ENCODE results near the gene RNF151. TPM values are rescaled to one million over a fixed set of nuclear protein-coding genes. Genes with fewer than 3 reads are reported as not detected.

The RNF151 gene
- total RNA-seq, 2 experiments from 2014 or later = not detected

DNA sequence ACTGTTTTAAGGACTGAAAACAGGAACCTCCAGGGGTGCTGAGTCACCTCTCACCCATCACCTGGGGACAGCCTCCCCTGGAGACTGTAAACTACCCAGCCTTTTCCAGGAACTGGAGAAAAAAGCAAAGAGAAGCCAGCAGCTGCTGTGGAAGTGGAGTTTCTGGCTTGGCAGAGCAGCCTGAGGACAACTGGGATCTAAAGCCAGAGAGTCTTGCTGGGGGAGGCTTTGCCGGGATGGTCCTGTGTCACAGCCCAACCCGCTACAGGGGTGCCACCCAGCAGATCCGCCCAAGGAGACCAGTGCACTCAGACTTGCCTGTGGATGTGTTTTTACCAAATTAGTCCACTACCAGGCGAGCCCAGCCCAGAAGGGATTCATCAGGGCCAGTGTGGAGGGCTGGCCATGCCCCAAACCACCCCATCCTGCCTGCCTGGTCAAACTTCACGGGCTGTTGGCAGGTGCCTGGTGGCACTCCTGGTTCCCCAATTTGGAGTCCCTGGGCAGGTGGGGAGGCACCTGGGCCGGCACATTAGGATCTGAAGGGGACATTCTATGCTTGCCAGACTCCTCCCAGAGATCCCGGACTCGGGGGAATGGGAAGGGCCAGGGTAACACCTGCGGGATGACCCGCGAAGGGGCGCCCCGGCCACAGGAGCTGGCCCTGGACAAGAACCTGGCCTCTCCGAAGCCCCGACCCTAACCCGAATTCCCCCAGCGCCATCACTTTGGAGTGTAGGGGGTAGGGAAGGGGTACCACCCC, 24.4 kb upstream of the RNF151 start:
- H3K27ac Mint-ChIP-seq = peak overlapping the region; percentile 70
- peaks cover 27% of the 10 kb centered on the region for H3K4me1 Mint-ChIP-seq
- CTCF ChIA-PET = interaction anchor here (1.9 kb wide), 1 partner anchor 23 kb away, joined by 10 read pairs; the partner anchor contains the start of gene RPS2
- H3K9me3 Mint-ChIP-seq = no peaks in the 10 kb centered on the region
- DNase-seq = peak; percentile 29
- peaks cover 8% of the 10 kb centered on the region for H3K36me3 Mint-ChIP-seq (ENCODE audit: low read depth)
- H3K27me3 Mint-ChIP-seq = no peaks in the 10 kb centered on the region
- peak overlapping the region; percentile 84 for H3K4me3 Mint-ChIP-seq
- POLR2A ChIA-PET = interaction anchor here (0.8 to 3.3 kb wide), 4 partner anchors 11 to 29 kb away, joined by 3 to 15 read pairs (median 10); partner anchors contain the start of genes RPL3L, RPS2 and TBL3

DNA sequence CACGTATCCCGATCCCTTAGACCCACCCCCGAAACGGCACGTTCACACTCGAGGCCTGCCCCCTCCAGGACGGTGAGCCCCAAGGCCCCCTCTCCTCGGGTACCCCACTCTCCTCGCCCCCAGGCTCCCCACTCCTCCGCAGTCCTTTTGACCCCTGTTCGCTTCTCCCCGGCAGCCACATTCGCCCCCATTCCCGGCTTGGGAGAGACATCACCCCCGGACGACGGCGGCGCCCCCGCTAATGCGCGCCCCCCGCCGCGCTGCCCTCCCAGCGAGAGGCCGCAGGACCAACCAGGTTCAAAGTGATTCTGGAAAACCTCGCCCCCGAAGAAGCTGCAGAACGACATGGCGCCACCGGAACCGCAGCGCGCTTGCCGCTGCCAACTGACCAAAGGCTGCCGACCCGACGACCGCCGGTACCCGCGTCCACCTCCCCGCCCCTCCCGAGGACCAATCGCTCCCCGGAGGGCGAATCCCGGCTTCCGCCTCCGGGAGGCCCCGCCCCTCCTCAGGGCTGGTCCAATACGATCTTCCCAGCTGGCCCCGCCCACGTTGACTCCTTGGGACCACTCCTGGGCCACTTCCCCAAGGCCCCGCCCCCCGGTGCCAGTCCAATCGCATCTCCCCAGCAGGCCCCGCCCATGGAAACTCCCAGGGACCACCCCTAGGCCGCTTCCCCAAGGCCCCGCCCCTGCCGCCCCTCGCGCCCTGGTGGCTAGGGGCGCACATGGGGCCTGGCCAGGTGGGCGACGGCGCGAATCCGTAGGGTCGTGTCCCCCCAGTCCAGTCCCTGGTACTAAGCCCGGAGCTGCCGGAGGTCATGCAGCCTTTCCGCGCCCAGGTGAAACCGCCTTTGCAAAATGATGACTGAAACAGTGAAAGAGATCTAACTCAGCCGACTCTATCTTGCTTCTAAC, 23.6 kb upstream of the RNF151 start, which contains the start of gene MSRB1:
MSRB1 (minus strand) TSS at position 390 of the 917 bp plus-strand sequence; CDS start at position 347, 43 bp downstream.
- Mint-ChIP-seq H3K27me3 (no peaks in the 10 kb centered on the region), H3K27ac (peak within 1 kb of the TSS; percentile 70), H3K4me1 (peaks cover 27% of the 10 kb centered on the region), H3K36me3 (ENCODE audit: low read depth) (peaks cover 6% of the 10 kb centered on the region), H3K9me3 (no peaks in the 10 kb centered on the region), H3K4me3 (peak within 1 kb of the TSS; percentile 84)
- CTCF ChIA-PET = interaction anchor here (1.0 to 2.0 kb wide), 8 partner anchors 14 to 171 kb away, joined by 3 to 10 read pairs (median 4); partner anchors contain the start of genes EME2, MRPS34, NOXO1 and RPS2
- POLR2A ChIA-PET = interaction anchor here (0.6 to 2.7 kb wide), 12 partner anchors 10 to 237 kb away, joined by 3 to 32 read pairs (median 4); partner anchors contain the start of genes FAHD1, HAGH, MAPK8IP3 and NUBP2
- DNase-seq = peak; percentile 100

DNA sequence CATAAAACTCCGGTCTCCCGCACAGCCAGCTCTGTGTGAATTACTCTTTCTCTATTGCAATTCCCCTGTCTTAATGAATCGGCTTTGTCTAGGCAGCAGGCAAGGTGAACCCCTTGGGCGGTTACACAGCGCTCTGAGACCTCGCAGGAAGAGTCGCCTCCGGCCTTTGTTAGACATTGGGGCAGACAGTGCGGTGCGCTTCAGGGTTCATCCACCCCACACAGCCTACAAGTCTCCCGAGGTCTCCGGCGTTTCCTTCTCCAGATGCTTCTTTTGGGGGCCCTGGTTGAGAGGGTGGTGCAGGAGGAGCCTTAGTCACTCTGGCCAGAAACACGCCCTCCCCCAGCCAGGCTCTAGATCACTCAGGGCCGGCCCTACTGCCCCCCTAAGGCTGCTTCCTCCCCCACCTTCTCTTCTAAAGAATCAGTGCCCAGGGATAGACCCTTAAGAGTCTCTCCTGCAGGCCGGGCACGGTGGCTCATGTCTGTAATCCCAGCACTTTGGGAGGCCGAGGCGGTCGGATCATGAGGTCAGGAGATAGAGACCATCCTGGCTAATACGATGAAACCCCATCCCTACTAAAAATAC, 21.9 kb upstream of the RNF151 start:
- no peaks in the 10 kb centered on the region for H3K27me3 Mint-ChIP-seq
- CTCF ChIA-PET = interaction anchor here (0.5 to 2.0 kb wide), 4 partner anchors 12 to 1762 kb away, joined by 3 to 9 read pairs (median 3); partner anchors contain the start of gene TBL3
- POLR2A ChIA-PET = interaction anchor here (1.2 to 2.7 kb wide), 5 partner anchors 9 to 20 kb away, joined by 3 to 32 read pairs (median 13); partner anchors contain the start of genes RPL3L and RPS2
- H3K9me3 Mint-ChIP-seq = no peaks in the 10 kb centered on the region
- peaks cover 27% of the 10 kb centered on the region for H3K4me1 Mint-ChIP-seq
- no peak overlapping the region for H3K27ac Mint-ChIP-seq
- DNase-seq = no peak
- H3K36me3 Mint-ChIP-seq (ENCODE audit: low read depth) = no peaks in the 10 kb centered on the region
- H3K4me3 Mint-ChIP-seq = peak overlapping the region; percentile 84

DNA sequence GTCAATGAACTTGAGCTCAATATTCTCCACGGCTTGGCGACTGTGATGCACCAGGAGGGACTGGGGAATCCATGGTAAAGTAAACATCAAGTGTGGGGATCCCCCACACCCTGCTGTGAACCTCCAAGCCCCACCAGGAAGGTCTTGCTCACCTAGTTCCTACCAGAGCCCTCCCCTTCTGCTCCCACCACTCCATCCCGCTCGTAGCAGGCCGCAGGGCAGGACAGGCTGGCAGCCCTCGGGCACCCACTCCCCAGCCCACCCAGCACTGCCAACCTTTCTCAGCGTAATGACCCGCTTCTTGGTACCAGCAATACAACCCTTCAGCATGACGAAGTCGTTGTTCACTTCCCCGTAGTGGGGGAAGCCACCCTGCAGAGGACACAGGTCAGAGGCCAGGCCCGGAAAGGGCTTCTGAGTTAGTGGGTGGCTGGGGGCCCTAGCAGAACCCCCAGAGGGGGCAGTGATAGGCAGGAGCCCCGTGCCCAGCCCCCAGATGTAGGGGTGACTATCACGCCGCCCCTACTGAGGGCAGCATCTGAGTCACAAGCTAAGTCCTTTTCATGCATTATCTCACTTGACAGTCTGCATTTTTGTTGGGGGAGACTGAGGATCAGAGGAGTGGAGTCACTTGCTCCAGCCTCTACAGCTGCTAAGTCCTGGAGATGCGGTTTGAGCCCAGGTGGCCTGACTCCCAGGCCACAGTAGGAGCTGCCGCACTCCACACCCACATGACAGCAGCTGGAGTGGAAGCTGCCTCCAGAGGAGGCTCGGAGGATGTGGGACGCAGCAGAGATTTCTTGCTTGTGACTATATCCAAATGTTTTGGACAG, 20.9 kb upstream of the RNF151 start:
- no peak overlapping the region for H3K27ac Mint-ChIP-seq
- POLR2A ChIA-PET = interaction anchor here (0.8 to 2.2 kb wide), 4 partner anchors 15 to 209 kb away, joined by 3 to 9 read pairs (median 3); partner anchors contain the start of genes RPS2 and TRAF7
- DNase-seq = no peak
- no peaks in the 10 kb centered on the region for H3K9me3 Mint-ChIP-seq
- CTCF ChIA-PET = interaction anchor here (0.6 kb wide), 1 partner anchor 809 kb away, joined by 3 read pairs; no protein-coding TSS in a partner anchor
- no peaks in the 10 kb centered on the region for H3K36me3 Mint-ChIP-seq (ENCODE audit: low read depth)
- H3K4me1 Mint-ChIP-seq = peaks cover 27% of the 10 kb centered on the region
- H3K27me3 Mint-ChIP-seq = no peaks in the 10 kb centered on the region
- no peak overlapping the region for H3K4me3 Mint-ChIP-seq

DNA sequence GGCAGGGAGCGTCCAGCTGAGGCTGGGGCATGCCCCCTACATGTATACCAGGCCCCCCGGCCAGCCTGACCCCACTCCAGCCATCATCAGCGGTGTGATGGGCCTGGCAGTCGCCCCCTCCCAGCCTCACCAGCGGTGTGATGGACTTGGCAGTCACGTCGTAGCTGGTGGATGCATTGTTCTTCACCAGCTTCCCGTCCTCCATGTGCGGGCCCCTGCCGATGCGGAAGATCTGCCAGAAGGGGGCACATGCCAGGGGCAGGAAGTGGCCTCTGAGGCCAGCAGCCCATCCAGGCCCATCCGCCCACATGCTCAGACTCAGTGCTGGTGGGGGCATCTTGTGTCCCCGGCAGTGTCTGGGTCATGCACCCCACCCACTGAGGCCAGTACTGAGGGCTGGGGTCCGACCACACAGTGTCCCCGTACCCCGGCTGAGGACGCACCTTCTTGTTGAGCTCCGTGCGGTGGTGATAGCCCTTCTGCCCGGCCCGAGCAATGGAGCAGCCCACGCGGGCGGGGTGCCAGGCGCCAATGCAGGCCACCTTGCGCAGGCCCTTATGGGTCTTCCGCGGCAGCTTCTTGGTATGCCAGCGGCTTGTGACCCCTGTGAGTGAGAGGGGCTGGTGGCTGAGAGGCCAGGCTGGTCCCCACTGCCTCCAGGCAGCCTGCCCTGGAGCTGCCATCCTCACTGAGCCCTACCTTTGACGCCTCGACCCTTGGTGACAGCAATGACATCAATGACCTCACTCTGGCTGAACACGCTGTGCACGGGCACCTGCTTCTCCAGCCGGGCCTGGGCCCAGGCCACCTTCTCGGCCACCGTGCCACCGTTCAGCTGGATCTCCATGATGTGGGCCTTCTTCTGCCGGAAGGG, 19.9 kb upstream of the RNF151 start:
- Mint-ChIP-seq H3K27ac (no peak overlapping the region), H3K36me3 (ENCODE audit: low read depth) (no peaks in the 10 kb centered on the region), H3K27me3 (no peaks in the 10 kb centered on the region), H3K4me1 (peaks cover 22% of the 10 kb centered on the region), H3K4me3 (no peak overlapping the region), H3K9me3 (no peaks in the 10 kb centered on the region)
- ChIA-PET CTCF (interaction anchor here (0.7 kb wide), 1 partner anchor 62 kb away, joined by 5 read pairs; no protein-coding TSS in a partner anchor), POLR2A (interaction anchor here (1.2 to 2.2 kb wide), 2 partner anchors 18 to 208 kb away, joined by 3 to 9 read pairs; partner anchors contain the start of genes RPS2 and TRAF7)
- no peak for DNase-seq

DNA sequence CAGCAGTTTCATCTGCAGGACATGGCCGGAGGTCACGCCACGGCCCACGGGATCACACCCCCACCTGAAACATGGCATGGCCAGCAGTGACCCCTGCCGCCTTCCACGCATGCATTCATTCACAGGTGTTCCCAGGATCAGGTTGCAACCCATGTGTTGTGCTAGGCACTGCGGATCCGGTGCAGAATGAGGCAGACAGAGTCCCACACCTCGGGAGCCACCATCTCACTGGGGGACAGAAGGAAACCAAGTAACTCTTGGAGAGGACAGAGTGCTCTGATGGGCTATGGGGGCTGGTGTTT, 19.3 kb upstream of the RNF151 start:
- H3K27me3 Mint-ChIP-seq = peaks cover 2% of the 10 kb centered on the region
- POLR2A ChIA-PET = no interaction called here
- DNase-seq = no peak
- peaks cover 16% of the 10 kb centered on the region for H3K4me1 Mint-ChIP-seq
- no peaks in the 10 kb centered on the region for H3K36me3 Mint-ChIP-seq (ENCODE audit: low read depth)
- no peak overlapping the region for H3K4me3 Mint-ChIP-seq
- no peak overlapping the region for H3K27ac Mint-ChIP-seq
- no peaks in the 10 kb centered on the region for H3K9me3 Mint-ChIP-seq
- CTCF ChIA-PET = interaction anchor here (0.6 to 0.7 kb wide), 2 partner anchors 61 to 64 kb away, joined by 3 to 5 read pairs; no protein-coding TSS in a partner anchor

DNA sequence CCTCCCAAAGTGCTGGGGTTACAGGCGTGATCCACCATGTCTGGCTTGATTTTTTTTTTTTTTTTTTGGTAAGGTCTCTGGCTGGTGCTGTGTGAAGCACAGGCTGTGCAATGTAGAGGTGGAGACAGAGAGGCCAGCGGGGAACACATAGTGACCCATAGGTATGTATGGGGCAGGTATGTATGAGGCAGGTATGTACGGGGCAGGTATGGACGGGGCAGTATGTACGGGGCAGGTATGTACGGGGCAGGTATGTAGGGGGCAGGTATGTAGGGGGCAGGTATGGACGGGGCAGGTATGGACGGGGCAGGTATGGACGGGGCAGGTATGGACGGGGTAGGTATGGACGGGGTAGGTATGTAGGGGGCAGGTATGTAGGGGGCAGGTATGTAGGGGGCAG, 17.1 kb upstream of the RNF151 start:
- Mint-ChIP-seq H3K27me3 (peaks cover 2% of the 10 kb centered on the region), H3K36me3 (ENCODE audit: low read depth) (no peaks in the 10 kb centered on the region), H3K4me3 (no peak overlapping the region), H3K4me1 (peaks cover 3% of the 10 kb centered on the region), H3K27ac (no peak overlapping the region), H3K9me3 (no peaks in the 10 kb centered on the region)
- ChIA-PET POLR2A (no interaction called here), CTCF (no interaction called here)
- DNase-seq = no peak

DNA sequence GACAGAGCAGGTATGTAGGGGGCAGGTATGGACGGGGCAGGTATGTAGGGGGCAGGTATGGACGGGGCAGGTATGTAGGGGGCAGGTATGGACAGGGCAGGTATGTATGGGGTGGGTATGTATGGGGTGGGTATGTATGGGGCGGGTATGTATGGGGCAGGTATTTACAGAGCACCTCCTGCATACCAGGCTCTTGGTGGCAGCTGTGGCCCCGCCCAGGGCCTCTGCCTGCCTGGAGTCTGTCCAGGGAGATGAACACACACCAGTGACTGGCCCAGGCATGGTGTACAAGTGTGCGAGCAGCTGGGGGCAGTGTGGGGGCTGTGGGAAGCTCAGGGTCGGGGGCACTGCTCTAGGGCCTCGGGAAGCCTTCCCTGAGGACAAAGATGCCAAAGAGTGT, 16.6 kb upstream of the RNF151 start:
- ChIA-PET POLR2A (no interaction called here), CTCF (no interaction called here)
- DNase-seq = no peak
- peaks cover 2% of the 10 kb centered on the region for H3K27me3 Mint-ChIP-seq
- no peaks in the 10 kb centered on the region for H3K4me1 Mint-ChIP-seq
- H3K4me3 Mint-ChIP-seq = no peak overlapping the region
- H3K9me3 Mint-ChIP-seq = no peaks in the 10 kb centered on the region
- H3K27ac Mint-ChIP-seq = no peak overlapping the region
- H3K36me3 Mint-ChIP-seq (ENCODE audit: low read depth) = no peaks in the 10 kb centered on the region

DNA sequence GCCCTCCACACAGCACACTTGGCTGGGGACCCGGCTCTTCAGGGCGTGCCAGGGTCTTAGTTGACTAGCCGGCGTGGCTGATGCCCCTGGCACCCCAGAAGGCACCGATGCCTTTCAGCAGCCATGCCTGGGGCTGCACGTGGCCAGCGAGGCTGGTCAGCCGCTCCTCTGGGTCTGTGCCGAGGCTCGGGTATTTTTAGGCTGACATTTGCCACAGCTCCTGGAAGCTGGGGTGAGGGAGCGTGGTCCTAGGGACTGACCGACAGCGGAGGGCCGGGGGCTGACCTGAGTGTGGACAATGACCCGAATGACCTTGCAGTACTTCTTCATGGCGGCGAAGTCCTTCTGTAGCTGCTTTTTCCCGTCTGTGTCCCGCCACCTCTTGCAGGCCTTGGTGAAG, 16.1 kb upstream of the RNF151 start:
- Mint-ChIP-seq H3K27ac (no peak overlapping the region), H3K27me3 (peaks cover 2% of the 10 kb centered on the region), H3K36me3 (ENCODE audit: low read depth) (no peaks in the 10 kb centered on the region), H3K4me1 (no peaks in the 10 kb centered on the region), H3K9me3 (no peaks in the 10 kb centered on the region), H3K4me3 (no peak overlapping the region)
- DNase-seq = no peak
- POLR2A ChIA-PET = interaction anchor here (1.1 to 1.3 kb wide), 2 partner anchors 9 to 12 kb away, joined by 3 to 4 read pairs; partner anchors contain the start of gene NDUFB10
- CTCF ChIA-PET = no interaction called here

DNA sequence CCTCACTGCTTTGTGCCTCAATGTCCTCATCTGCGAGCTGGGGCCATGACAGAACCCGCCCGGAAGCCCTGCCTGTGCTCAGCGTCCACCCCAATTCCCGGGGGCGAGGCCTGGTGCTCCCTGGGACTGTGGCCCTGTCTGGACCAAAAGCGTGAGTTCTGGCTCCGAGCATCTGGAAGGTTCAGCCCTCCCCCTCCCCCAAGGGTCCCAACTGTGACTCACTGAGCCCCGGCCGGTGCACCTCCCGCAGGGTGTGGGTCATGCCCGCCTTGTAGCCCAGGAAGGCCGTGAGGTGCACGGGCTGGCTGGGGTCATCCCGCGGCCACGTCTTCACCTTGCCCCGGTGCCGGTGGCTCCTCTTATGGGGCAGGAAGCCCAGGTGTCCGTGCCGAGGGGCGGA, 12.9 kb upstream of the RNF151 start:
- Mint-ChIP-seq H3K4me1 (no peaks in the 10 kb centered on the region), H3K36me3 (ENCODE audit: low read depth) (no peaks in the 10 kb centered on the region), H3K27me3 (peaks cover 3% of the 10 kb centered on the region), H3K4me3 (no peak overlapping the region), H3K27ac (no peak overlapping the region), H3K9me3 (no peaks in the 10 kb centered on the region)
- ChIA-PET CTCF (interaction anchor here (1.4 kb wide), 1 partner anchor 187 kb away, joined by 4 read pairs; no protein-coding TSS in a partner anchor), POLR2A (interaction anchor here (3.5 to 6.9 kb wide), 2 partner anchors 11 kb away, joined by 14 to 33 read pairs; partner anchors contain the start of genes MSRB1 and RPS2)
- no peak for DNase-seq

Measured in activated CD4-positive, alpha-beta memory T cell treated with anti-CD3 and anti-CD28 coated beads, Interleukin-2, amount 10 ng/mL, durations not matched to agents 7 days and 5 days (primary cell).